Activated CD8-positive, alpha-beta T cell treated with anti-CD3 and anti-CD28 coated beads for 36 hours (primary cell): Measurements from ENCODE around the gene PIK3AP1. TPM values are rescaled to one million over a fixed set of nuclear protein-coding genes. Genes with fewer than 3 reads are reported as not detected.
A peak's percentile ranks its signal among the peaks of the same experiment; 100 is the strongest.

ENCODE experiments used
- ATAC-seq: fragments of 200-7000 bp; cut with Tn5 transposase; one replicate; pipeline ENCODE4 v1.10.0; 2021; ENCODE audit warnings: mild to moderate bottlenecking, moderate library complexity
- CTCF ChIA-PET: fragments of 350-600 bp; sonication (Branson Sonifier 250); formaldehyde crosslinking; loops from one replicate; lab custom pipeline; 2021; ENCODE audit warnings: antibody characterized with exemption; lab: Charles Lee
- POLR2A ChIA-PET: fragments of 350-600 bp; sonication (Branson Sonifier 250); formaldehyde crosslinking; loops from one replicate; lab custom pipeline; 2021; ENCODE audit warnings: antibody characterized with exemption; lab: Charles Lee
- DNase-seq: peaks from one replicate; pipeline ENCODE4 v3.0.0-alpha.2; 2020
- H3K27ac Mint-ChIP-seq: one replicate; pipeline ENCODE4 v1.8.0; 2021; ENCODE audit warnings: mild to moderate bottlenecking, mixed read lengths
- H3K27me3 Mint-ChIP-seq: one replicate; pipeline ENCODE4 v1.8.0; 2021; ENCODE audit warnings: mixed read lengths
- H3K36me3 Mint-ChIP-seq: one replicate; pipeline ENCODE4 v1.8.0; 2021; ENCODE audit warnings: low read depth, mixed read lengths
- H3K4me1 Mint-ChIP-seq: one replicate; pipeline ENCODE4 v1.8.0; 2021; ENCODE audit warnings: low read depth, mixed read lengths
- H3K4me3 Mint-ChIP-seq: one replicate; pipeline ENCODE4 v1.8.0; 2021; ENCODE audit warnings: mild to moderate bottlenecking, moderate library complexity, mixed read lengths
- H3K9me3 Mint-ChIP-seq: one replicate; pipeline ENCODE4 v1.8.0; 2021; ENCODE audit warnings: mixed read lengths
- intact Hi-C: fragments of 100-400 bp; cut with micrococcal nuclease; formaldehyde crosslinking; loops from one replicate; pipeline ENCODE4 v1.10.0; 2022
- total RNA-seq, 2 experiments: library from RNA; stranded (reverse); gene quantifications; one replicate each; pipeline ENCODE4 v1.2.3, GENCODE V29; 2021
- TF ChIP-seq, protein P1 (sequence below): fragments of 200-600 bp; IDR thresholded peaks from one replicate; pipeline ENCODE4 v1.8.0; 2022; ENCODE audit warnings: antibody characterized with exemption, mild to moderate bottlenecking

The PIK3AP1 gene
- total RNA-seq, 2 experiments from 2014 or later, result 4.1 to 4.7 TPM

DNA sequence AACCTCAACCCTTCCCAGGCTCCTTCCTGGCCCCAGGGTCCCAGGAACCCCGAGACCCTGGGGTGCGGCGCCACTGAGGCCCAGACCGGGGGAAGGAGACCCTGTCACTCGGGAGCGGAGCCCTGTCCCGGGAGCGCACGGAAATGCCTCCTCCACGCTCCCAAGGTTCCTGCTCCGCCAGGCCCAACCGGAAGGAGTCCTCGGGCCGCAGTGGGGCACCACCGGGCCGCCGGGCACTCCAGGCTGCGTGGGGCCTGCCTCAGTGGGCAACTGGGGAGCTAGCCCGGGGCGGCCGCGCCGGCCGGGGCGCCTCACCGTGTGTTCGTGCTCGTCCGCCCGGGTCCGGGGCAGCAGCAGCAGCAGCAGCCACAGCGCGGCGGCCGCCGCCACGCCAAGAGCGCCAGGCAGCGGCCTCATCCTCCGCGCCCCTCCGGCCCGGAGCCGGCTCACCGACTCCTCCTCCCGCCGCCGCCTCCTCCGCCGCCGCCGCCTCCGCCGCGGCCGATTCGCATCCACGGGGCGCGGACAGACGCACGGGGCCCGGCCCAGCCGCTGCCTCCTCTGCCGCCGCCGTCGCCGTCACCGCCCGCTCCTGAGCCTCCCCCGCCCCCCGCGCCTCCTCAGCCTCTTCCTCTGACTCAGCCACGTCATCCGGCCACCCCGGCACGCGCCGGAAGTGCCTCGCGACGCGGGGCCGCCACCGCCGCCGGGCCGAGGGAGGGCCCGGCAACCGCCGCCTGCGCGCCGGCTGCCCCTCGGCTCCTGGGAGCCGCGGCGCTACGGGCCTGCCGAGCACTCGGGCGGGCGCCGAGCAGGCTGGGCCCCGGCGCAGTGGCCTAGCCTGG, 133.7 kb downstream of the PIK3AP1 start, which contains the start of gene TM9SF3:
TM9SF3 (minus strand) TSS at position 594 of the 845 bp plus-strand sequence; CDS start at position 417, 177 bp downstream.
- DNase-seq (peak; percentile 97), ATAC-seq (peak; percentile 77)
- POLR2A ChIA-PET, result interaction anchor here (0.6 to 1.3 kb wide), 5 partner anchors 9 to 732 kb away, joined by 3 to 4 read pairs (median 3); partner anchors contain the start of gene FRAT1
- no peak within 1 kb of the TSS for H3K4me3 Mint-ChIP-seq
- TF ChIP-seq, protein P1, sequence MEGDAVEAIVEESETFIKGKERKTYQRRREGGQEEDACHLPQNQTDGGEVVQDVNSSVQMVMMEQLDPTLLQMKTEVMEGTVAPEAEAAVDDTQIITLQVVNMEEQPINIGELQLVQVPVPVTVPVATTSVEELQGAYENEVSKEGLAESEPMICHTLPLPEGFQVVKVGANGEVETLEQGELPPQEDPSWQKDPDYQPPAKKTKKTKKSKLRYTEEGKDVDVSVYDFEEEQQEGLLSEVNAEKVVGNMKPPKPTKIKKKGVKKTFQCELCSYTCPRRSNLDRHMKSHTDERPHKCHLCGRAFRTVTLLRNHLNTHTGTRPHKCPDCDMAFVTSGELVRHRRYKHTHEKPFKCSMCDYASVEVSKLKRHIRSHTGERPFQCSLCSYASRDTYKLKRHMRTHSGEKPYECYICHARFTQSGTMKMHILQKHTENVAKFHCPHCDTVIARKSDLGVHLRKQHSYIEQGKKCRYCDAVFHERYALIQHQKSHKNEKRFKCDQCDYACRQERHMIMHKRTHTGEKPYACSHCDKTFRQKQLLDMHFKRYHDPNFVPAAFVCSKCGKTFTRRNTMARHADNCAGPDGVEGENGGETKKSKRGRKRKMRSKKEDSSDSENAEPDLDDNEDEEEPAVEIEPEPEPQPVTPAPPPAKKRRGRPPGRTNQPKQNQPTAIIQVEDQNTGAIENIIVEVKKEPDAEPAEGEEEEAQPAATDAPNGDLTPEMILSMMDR, result no peak
- peaks cover 14% of the 10 kb centered on the region for H3K36me3 Mint-ChIP-seq
- intact Hi-C loops, result no loop called here
- H3K27ac Mint-ChIP-seq, result peak within 1 kb of the TSS; percentile 96
- H3K9me3 Mint-ChIP-seq, result no peaks in the 10 kb centered on the region
- peaks cover 33% of the 10 kb centered on the region for H3K4me1 Mint-ChIP-seq
- no peaks in the 10 kb centered on the region for H3K27me3 Mint-ChIP-seq
- CTCF ChIA-PET, result no interaction called here

DNA sequence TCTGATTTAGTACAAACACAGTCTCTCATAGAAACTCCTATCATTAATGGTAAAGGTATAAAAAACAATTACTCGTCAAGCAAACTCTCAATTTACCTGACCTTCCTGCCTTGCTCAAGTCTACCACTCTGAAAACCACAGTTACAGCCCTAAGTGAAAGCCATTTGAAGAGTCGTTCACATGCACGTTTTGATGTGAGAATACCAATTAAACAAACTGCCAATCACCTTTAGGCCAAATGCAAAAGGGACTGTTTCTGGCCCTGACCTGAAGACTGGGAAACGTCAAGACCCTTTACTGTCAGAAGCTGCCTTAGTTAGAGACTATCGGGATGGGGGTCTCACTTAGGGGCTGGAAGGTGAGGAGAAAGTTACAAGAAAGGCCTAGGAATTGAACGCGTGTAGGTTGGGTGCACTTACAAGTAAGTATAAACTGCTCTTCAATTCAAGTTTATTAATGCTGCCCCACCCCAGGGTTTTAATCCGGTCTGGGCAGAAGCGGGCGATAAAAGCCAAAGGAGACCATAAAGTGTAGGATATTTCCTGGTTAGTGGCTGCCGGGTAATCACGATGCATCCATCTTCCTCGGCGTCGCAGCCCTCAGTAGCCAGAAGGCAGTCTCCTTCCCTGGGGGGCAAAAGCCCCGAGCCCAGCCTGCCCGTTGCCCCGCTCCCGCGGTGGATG, 134.4 kb downstream of the PIK3AP1 start:
- Mint-ChIP-seq H3K4me1 (peaks cover 37% of the 10 kb centered on the region), H3K27ac (peak overlapping the region; percentile 96), H3K4me3 (no peak overlapping the region), H3K36me3 (peaks cover 17% of the 10 kb centered on the region), H3K9me3 (no peaks in the 10 kb centered on the region), H3K27me3 (no peaks in the 10 kb centered on the region)
- TF ChIP-seq, protein P1, result no peak
- DNase-seq (peak; percentile 46), ATAC-seq (peak; percentile 6)
- intact Hi-C loops, result no loop called here
- ChIA-PET CTCF (interaction anchor here (0.8 to 1.0 kb wide), 3 partner anchors 15 to 191 kb away, joined by 3 read pairs; no protein-coding TSS in a partner anchor), POLR2A (no interaction called here)

DNA sequence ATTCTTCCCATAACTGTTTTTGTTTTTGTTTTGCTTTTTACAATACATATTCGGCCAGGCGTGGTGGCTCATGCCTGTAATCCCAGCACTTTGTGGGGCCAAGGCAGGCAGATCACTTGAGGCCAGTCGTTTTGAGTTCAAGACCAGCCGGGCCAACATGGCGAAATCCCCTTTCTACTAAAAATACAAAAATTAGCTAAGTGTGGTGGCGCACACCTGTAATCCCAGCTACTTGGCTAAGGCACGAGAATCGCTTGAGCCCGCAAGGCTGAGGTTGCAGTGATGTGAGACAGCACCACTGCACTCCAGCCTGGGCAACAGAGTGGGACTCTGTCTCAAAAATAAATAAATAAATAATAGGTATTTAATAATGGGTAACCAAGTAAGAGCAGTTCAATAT, 135.8 kb downstream of the PIK3AP1 start:
- ATAC-seq, result no peak
- Mint-ChIP-seq H3K4me1 (peaks cover 45% of the 10 kb centered on the region), H3K9me3 (no peaks in the 10 kb centered on the region), H3K4me3 (peak overlapping the region; percentile 38), H3K27me3 (no peaks in the 10 kb centered on the region), H3K36me3 (peaks cover 24% of the 10 kb centered on the region), H3K27ac (no peak overlapping the region)
- TF ChIP-seq, protein P1, result no peak
- no peak for DNase-seq
- intact Hi-C loops, result no loop called here
- ChIA-PET POLR2A (interaction anchor here (0.7 kb wide), 1 partner anchor 15 kb away, joined by 4 read pairs; no protein-coding TSS in a partner anchor), CTCF (no interaction called here)

DNA sequence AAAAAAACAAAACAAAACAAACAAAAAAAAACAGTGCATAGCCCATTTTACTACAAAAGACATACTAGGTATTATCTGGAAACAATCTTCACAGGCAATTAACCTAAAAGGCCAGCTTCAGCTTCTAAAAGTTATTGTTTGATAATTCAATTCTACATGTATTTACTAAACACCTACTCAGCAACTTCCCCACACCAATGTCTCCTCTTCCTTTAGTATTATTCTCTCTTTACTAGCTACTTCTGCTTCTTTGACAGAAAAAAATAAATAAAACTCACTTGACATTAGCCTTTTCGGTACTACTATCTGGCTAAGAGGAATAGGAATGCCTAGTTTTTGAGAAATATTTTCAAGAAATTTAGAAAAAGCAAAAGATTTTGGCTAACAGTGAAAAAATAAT, 136.3 kb downstream of the PIK3AP1 start:
- H3K9me3 Mint-ChIP-seq, result no peaks in the 10 kb centered on the region
- no peaks in the 10 kb centered on the region for H3K27me3 Mint-ChIP-seq
- intact Hi-C loops, result no loop called here
- TF ChIP-seq, protein P1, result no peak
- DNase-seq (no peak), ATAC-seq (no peak)
- CTCF ChIA-PET, result no interaction called here
- H3K27ac Mint-ChIP-seq, result no peak overlapping the region
- peaks cover 24% of the 10 kb centered on the region for H3K36me3 Mint-ChIP-seq
- POLR2A ChIA-PET, result interaction anchor here (0.7 kb wide), 1 partner anchor 15 kb away, joined by 4 read pairs; no protein-coding TSS in a partner anchor
- peaks cover 46% of the 10 kb centered on the region for H3K4me1 Mint-ChIP-seq
- H3K4me3 Mint-ChIP-seq, result peak overlapping the region; percentile 38
